HEK293 (cell line): Measurements from ENCODE around the gene VAV3.

ENCODE experiments used
- BCL11A ChIP-seq: fragments of 450-650 bp; formaldehyde crosslinking; IDR thresholded peaks from 2 replicates; pipeline ENCODE4 v1.5.1; 2016; ENCODE audit warnings: low read depth, missing biosample characterization, missing genetic modification characterization
- HOXC10 ChIP-seq: sonication (generic); formaldehyde crosslinking; IDR thresholded peaks from 2 replicates; pipeline ENCODE4 v1.8.1; 2023; ENCODE audit warnings: mild to moderate bottlenecking, missing genetic modification reagents
- HOXD13 ChIP-seq: sonication (generic); formaldehyde crosslinking; IDR thresholded peaks from 2 replicates; pipeline ENCODE4 v1.8.0; 2022; ENCODE audit warnings: missing genetic modification reagents, borderline replicate concordance
- KLF8 ChIP-seq: fragments of 450-650 bp; formaldehyde crosslinking; IDR thresholded peaks from 2 replicates; pipeline ENCODE4 v1.5.1; 2016; ENCODE audit warnings: missing biosample characterization, missing genetic modification characterization
- OSR2 ChIP-seq: fragments of 450-650 bp; formaldehyde crosslinking; IDR thresholded peaks from 2 replicates; pipeline ENCODE4 v1.5.1; 2016; ENCODE audit warnings: missing biosample characterization, missing genetic modification characterization
- PRDM4 ChIP-seq: fragments of 450-650 bp; formaldehyde crosslinking; IDR thresholded peaks from 2 replicates; pipeline ENCODE4 v1.5.1; 2017; ENCODE audit warnings: missing biosample characterization, missing genetic modification characterization
- PRDM6 ChIP-seq: fragments of 450-650 bp; formaldehyde crosslinking; IDR thresholded peaks from 2 replicates; pipeline ENCODE4 v1.5.1; 2017; ENCODE audit warnings: missing biosample characterization, missing genetic modification characterization
- SP7 ChIP-seq: fragments of 450-650 bp; formaldehyde crosslinking; IDR thresholded peaks from 2 replicates; pipeline ENCODE4 v1.5.1; 2016; ENCODE audit warnings: missing biosample characterization, missing genetic modification characterization
- TCF7L2 ChIP-seq: IDR thresholded peaks from 2 replicates; pipeline ENCODE4 v1.6.1; 2011; ENCODE audit warnings: low read depth, mild to moderate bottlenecking, inconsistent platforms, low read length, moderate library complexity, borderline replicate concordance
- WT1 ChIP-seq: fragments of 450-650 bp; formaldehyde crosslinking; IDR thresholded peaks from 2 replicates; pipeline ENCODE4 v1.5.1; 2016; ENCODE audit warnings: missing biosample characterization, missing genetic modification characterization
- YY2 ChIP-seq: fragments of 450-650 bp; formaldehyde crosslinking; IDR thresholded peaks from 2 replicates; pipeline ENCODE4 v1.5.1; 2016; ENCODE audit warnings: missing biosample characterization, missing genetic modification characterization
- ZBTB17 ChIP-seq: fragments of 450-650 bp; formaldehyde crosslinking; IDR thresholded peaks from 2 replicates; pipeline ENCODE4 v1.5.1; 2016; ENCODE audit warnings: missing biosample characterization, missing genetic modification characterization
- ZBTB21 ChIP-seq: fragments of 450-650 bp; formaldehyde crosslinking; IDR thresholded peaks from 2 replicates; pipeline ENCODE4 v1.5.1; 2017; ENCODE audit warnings: missing biosample characterization, missing genetic modification characterization
- ZBTB7A ChIP-seq: fragments of 450-650 bp; formaldehyde crosslinking; IDR thresholded peaks from 2 replicates; pipeline ENCODE4 v1.5.1; 2016; ENCODE audit warnings: low read depth, missing biosample characterization, missing genetic modification characterization
- ZFP37 ChIP-seq: fragments of 450-650 bp; formaldehyde crosslinking; IDR thresholded peaks from 2 replicates; pipeline ENCODE4 v1.5.1; 2016; ENCODE audit warnings: missing biosample characterization, missing genetic modification characterization
- ZIC2 ChIP-seq: fragments of 450-650 bp; formaldehyde crosslinking; IDR thresholded peaks from 2 replicates; pipeline ENCODE4 v1.5.1; 2016; ENCODE audit warnings: missing biosample characterization, missing genetic modification characterization
- ZNF112 ChIP-seq: fragments of 450-650 bp; formaldehyde crosslinking; IDR thresholded peaks from 2 replicates; pipeline ENCODE4 v1.5.0; 2017; ENCODE audit warnings: missing biosample characterization, missing genetic modification characterization
- ZNF169 ChIP-seq: fragments of 450-650 bp; formaldehyde crosslinking; IDR thresholded peaks from 2 replicates; pipeline ENCODE4 v1.5.1; 2016; ENCODE audit warnings: missing biosample characterization, missing genetic modification characterization
- ZNF174 ChIP-seq: fragments of 450-650 bp; formaldehyde crosslinking; IDR thresholded peaks from 2 replicates; pipeline ENCODE4 v1.5.0; 2017; ENCODE audit warnings: missing biosample characterization, mild to moderate bottlenecking, missing genetic modification characterization
- ZNF274 ChIP-seq, 2 experiments: fragments of 200-500 bp in 1 of 2; fragments of 450-650 bp in 1 of 2; sonication (Bioruptor generic) in 1 of 2; formaldehyde crosslinking in 1 of 2; IDR thresholded peaks; 2 replicates each; pipeline versions ENCODE4 v1.5.1 to v1.6.1; 2014 to 2016; ENCODE audit warnings: borderline replicate concordance in 1 of 2, inconsistent platforms in 1 of 2, low read length in 1 of 2, missing biosample characterization in 1 of 2, missing genetic modification characterization in 1 of 2
- ZNF324 ChIP-seq: fragments of 450-650 bp; formaldehyde crosslinking; IDR thresholded peaks from 2 replicates; pipeline ENCODE4 v1.5.1; 2016; ENCODE audit warnings: missing biosample characterization, missing genetic modification characterization
- ZNF416 ChIP-seq: fragments of 450-650 bp; formaldehyde crosslinking; IDR thresholded peaks from 2 replicates; pipeline ENCODE4 v1.5.1; 2016; ENCODE audit warnings: missing biosample characterization, missing genetic modification characterization
- ZNF473 ChIP-seq: fragments of 450-650 bp; formaldehyde crosslinking; IDR thresholded peaks from 2 replicates; pipeline ENCODE4 v1.5.1; 2017; ENCODE audit warnings: missing biosample characterization, missing genetic modification characterization
- ZNF501 ChIP-seq: fragments of 450-650 bp; formaldehyde crosslinking; IDR thresholded peaks from 2 replicates; pipeline ENCODE4 v1.5.1; 2016; ENCODE audit warnings: missing biosample characterization, missing genetic modification characterization
- ZNF510 ChIP-seq: fragments of 450-650 bp; formaldehyde crosslinking; IDR thresholded peaks from 2 replicates; pipeline ENCODE4 v1.5.1; 2018; ENCODE audit warnings: mild to moderate bottlenecking, missing genetic modification characterization, missing biosample characterization; ENCODE audit not compliant: insufficient replicate concordance
- ZNF521 ChIP-seq: fragments of 450-650 bp; formaldehyde crosslinking; IDR thresholded peaks from 2 replicates; pipeline ENCODE4 v1.5.1; 2017; ENCODE audit warnings: missing biosample characterization, mild to moderate bottlenecking, missing genetic modification characterization
- ZNF530 ChIP-seq: fragments of 450-650 bp; formaldehyde crosslinking; IDR thresholded peaks from 2 replicates; pipeline ENCODE4 v1.5.1; 2016; ENCODE audit warnings: low read depth, missing biosample characterization, missing genetic modification characterization
- ZNF548 ChIP-seq: fragments of 450-650 bp; formaldehyde crosslinking; IDR thresholded peaks from 2 replicates; pipeline ENCODE4 v1.5.1; 2016; ENCODE audit warnings: missing biosample characterization, missing genetic modification characterization
- ZNF549 ChIP-seq: fragments of 450-650 bp; IDR thresholded peaks from 2 replicates; pipeline ENCODE4 v1.5.1; 2018; ENCODE audit warnings: missing biosample characterization, missing genetic modification characterization, mild to moderate bottlenecking, inconsistent platforms, moderate library complexity
- ZNF596 ChIP-seq: fragments of 450-650 bp; IDR thresholded peaks from 2 replicates; pipeline ENCODE4 v1.5.0; 2018; ENCODE audit warnings: missing biosample characterization, mild to moderate bottlenecking, missing genetic modification characterization, moderate library complexity
- ZNF610 ChIP-seq: fragments of 450-650 bp; formaldehyde crosslinking; IDR thresholded peaks from 2 replicates; pipeline ENCODE4 v1.5.1; 2016; ENCODE audit warnings: missing biosample characterization, missing genetic modification characterization, borderline replicate concordance
- ZNF626 ChIP-seq: fragments of 450-650 bp; sonication (Bioruptor Pico); formaldehyde crosslinking; IDR thresholded peaks from 2 replicates; pipeline ENCODE4 v1.5.1; 2018; ENCODE audit warnings: missing biosample characterization, missing genetic modification characterization, inconsistent platforms
- ZNF707 ChIP-seq: fragments of 450-650 bp; formaldehyde crosslinking; IDR thresholded peaks from 2 replicates; pipeline ENCODE4 v1.5.1; 2016; ENCODE audit warnings: missing biosample characterization, missing genetic modification characterization
- ZSCAN30 ChIP-seq: fragments of 450-650 bp; IDR thresholded peaks from 2 replicates; pipeline ENCODE4 v1.5.1; 2018; ENCODE audit warnings: missing biosample characterization, mild to moderate bottlenecking, missing genetic modification characterization, moderate library complexity
- ZXDB ChIP-seq: fragments of 450-650 bp; formaldehyde crosslinking; IDR thresholded peaks from 2 replicates; pipeline ENCODE4 v1.5.1; 2016; ENCODE audit warnings: missing biosample characterization, missing genetic modification characterization
- TF ChIP-seq, protein P1 (sequence below): fragments of 450-650 bp; formaldehyde crosslinking; IDR thresholded peaks from 2 replicates; pipeline ENCODE4 v1.5.1; 2016; ENCODE audit warnings: missing biosample characterization, missing genetic modification characterization
- TF ChIP-seq, protein P2 (sequence below): fragments of 450-650 bp; formaldehyde crosslinking; IDR thresholded peaks from 2 replicates; pipeline ENCODE4 v1.5.1; 2016; ENCODE audit warnings: missing biosample characterization, missing genetic modification characterization

Gene VAV3

GRCh38 chr1:107682467-107682866 lies 282.5 kb downstream of the VAV3 start (continued):
- TF ChIP-seq ZBTB21 (tag by site-specific recombination) (no peak), HOXD13 (CRISPR knock-in tag) (peak; percentile 70; the same call in 1 of the 2 replicates), ZNF548 (tag by site-specific recombination) (no peak), ZXDB (peak; percentile 86), HOXC10 (CRISPR knock-in tag) (no peak), SP7 (tag by site-specific recombination) (0 out of 2 replicates have a peak, but pooled peaks have one; percentile 33), ZNF510 (tag by site-specific recombination) (no peak), ZNF501 (tag by site-specific recombination) (no peak), ZNF521 (no peak), ZNF610 (tag by site-specific recombination) (no peak), ZIC2 (tag by site-specific recombination) (no peak), ZBTB17 (tag by site-specific recombination) (peak; percentile 34; the same call in 1 of the 2 replicates), ZNF626 (tag by site-specific recombination) (no peak), KLF8 (tag by site-specific recombination) (no peak), ZNF274 (IDR thresholded peaks at IDR 0.05; ENCODE audit: low read length) (no peak), ZNF274 (tag by site-specific recombination; IDR thresholded peaks at IDR 0.05; ENCODE audit: borderline replicate concordance) (no peak), ZNF112 (no peak), ZBTB7A (tag by site-specific recombination) (no peak), ZNF707 (tag by site-specific recombination) (no peak), BCL11A (tag by site-specific recombination) (peak; percentile 59; the same call in 1 of the 2 replicates), TCF7L2 (peak; percentile 88), PRDM6 (tag by site-specific recombination) (peak; percentile 99), WT1 (tag by site-specific recombination) (peak; percentile 70; the same call in 1 of the 2 replicates), ZNF596 (tag by site-specific recombination) (0 out of 2 replicates have a peak, but pooled peaks have one; percentile 25), PRDM4 (tag by site-specific recombination) (peak; percentile 82), ZNF416 (tag by site-specific recombination) (no peak), ZSCAN30 (tag by site-specific recombination) (peak; percentile 73; the same call in 1 of the 2 replicates), ZFP37 (tag by site-specific recombination) (no peak), ZNF324 (tag by site-specific recombination) (no peak), OSR2 (tag by site-specific recombination) (peak; percentile 98), ZNF473 (tag by site-specific recombination) (no peak), ZNF530 (tag by site-specific recombination) (no peak), YY2 (tag by site-specific recombination) (no peak), ZNF169 (tag by site-specific recombination) (no peak), ZNF549 (no peak), ZNF174 (no peak)
- TF ChIP-seq, protein P1, sequence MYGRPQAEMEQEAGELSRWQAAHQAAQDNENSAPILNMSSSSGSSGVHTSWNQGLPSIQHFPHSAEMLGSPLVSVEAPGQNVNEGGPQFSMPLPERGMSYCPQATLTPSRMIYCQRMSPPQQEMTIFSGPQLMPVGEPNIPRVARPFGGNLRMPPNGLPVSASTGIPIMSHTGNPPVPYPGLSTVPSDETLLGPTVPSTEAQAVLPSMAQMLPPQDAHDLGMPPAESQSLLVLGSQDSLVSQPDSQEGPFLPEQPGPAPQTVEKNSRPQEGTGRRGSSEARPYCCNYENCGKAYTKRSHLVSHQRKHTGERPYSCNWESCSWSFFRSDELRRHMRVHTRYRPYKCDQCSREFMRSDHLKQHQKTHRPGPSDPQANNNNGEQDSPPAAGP, result no peak
- TF ChIP-seq, protein P2, sequence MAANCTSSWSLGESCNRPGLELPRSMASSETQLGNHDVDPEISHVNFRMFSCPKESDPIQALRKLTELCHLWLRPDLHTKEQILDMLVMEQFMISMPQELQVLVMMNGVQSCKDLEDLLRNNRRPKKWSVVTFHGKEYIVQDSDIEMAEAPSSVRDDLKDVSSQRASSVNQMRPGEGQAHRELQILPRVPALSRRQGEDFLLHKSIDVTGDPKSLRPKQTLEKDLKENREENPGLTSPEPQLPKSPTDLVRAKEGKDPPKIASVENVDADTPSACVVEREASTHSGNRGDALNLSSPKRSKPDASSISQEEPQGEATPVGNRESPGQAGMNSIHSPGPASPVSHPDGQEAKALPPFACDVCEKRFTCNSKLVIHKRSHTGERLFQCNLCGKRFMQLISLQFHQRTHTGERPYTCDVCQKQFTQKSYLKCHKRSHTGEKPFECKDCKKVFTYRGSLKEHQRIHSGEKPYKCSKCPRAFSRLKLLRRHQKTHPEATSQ (tag by site-specific recombination), result no peak
